ENCODE measurements around the gene ACACA.
"Not testable (repeated sequence)": the region's sequence is repeated elsewhere in the genome, so short reads cannot be mapped to it uniquely, and the experiment has no call there.

Gene ACACA

DNA sequence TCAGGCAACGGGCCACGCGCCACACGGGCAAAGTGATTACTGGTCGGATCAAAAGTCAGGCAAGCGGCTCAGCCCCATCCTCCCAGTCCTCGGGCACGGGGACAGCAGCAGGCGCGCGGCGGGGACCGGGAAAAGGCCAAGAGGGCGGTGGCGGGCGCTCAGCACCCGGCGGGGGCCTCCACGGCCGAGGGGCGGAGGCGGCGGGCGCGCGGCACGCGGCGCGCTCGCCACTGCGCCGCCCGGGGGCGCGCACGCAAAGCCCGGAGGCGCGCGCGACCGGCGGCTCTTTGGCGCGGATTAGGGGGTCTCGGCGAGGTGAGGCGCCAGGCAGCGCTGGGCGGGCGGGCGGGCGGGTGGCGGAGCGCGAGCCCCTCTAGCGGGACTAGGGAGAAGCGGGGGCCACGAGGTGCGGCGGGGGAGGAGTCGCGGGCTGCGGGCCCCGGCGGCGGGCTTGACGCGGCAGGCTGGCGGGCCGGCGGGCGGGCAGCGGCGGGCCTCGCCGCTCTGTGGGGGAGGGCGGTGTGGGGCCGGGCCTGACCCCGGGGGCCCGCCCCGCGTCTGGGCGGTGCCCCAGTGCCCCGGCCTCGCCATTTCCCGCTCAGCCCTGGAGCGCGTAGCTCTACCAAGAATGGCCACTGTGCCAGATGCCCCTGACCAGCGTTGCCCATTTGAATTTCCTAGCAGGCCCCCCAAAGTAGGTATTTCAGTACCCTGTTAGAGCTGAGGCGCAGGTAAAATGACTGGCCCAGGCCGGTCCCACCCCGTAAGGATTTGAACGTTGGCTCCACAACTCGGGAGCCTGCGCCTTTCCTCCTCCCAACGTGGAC is at the start of gene ACACA, which contains the start of gene TADA2A:
Gene ACACA, minus strand, starts transcription at position 202 of the 827 bp plus-strand sequence. CDS start 537 bp downstream, outside the sequence.
Gene TADA2A, plus strand, starts transcription at position 252 of the 827 bp plus-strand sequence. CDS start 4,480 bp downstream, outside the sequence.
- peak; percentile 20 for DNase-seq (ENCODE audit: extremely low read depth, low read depth)
- TF ChIP-seq, protein P1, sequence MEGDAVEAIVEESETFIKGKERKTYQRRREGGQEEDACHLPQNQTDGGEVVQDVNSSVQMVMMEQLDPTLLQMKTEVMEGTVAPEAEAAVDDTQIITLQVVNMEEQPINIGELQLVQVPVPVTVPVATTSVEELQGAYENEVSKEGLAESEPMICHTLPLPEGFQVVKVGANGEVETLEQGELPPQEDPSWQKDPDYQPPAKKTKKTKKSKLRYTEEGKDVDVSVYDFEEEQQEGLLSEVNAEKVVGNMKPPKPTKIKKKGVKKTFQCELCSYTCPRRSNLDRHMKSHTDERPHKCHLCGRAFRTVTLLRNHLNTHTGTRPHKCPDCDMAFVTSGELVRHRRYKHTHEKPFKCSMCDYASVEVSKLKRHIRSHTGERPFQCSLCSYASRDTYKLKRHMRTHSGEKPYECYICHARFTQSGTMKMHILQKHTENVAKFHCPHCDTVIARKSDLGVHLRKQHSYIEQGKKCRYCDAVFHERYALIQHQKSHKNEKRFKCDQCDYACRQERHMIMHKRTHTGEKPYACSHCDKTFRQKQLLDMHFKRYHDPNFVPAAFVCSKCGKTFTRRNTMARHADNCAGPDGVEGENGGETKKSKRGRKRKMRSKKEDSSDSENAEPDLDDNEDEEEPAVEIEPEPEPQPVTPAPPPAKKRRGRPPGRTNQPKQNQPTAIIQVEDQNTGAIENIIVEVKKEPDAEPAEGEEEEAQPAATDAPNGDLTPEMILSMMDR (IDR thresholded peaks at IDR 0.05; ENCODE audit: low read depth, low read length, missing control alignments): no peak

DNA sequence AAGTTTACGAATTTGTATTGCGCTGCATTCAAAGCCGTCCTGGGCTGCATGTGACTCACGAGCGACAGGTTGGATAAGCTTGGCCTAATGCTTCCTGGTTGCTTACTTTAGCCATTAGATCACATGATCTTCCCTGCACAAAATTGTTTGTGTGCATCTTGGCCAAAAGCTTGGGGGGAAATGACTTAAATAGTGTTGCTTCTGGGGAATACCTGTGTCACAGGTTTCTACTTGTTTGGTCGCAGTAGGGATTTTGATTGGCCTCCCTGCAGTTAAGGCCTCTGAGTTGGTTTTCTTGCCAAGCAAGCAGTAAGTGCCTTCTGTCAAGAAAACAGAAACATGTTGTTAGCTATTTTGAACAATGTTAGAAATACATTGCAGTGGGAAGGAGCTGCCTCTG is 43.5 kb upstream of the ACACA start:
- TF ChIP-seq, protein P1 (IDR thresholded peaks at IDR 0.05; ENCODE audit: low read depth, low read length, missing control alignments): no peak
- DNase-seq (ENCODE audit: extremely low read depth, low read depth): no peak
- H3K4me3 ChIP-seq (replicated peaks; ENCODE audit: low read depth, low read length): no peak overlapping the region

More for the DNA sequence above, at the start of gene ACACA, which contains the start of gene TADA2A:
- peak within 1 kb of the TSS; percentile 88 for H3K4me3 ChIP-seq (replicated peaks; ENCODE audit: low read depth, low read length)

GRCh38 chr17:37447641-37448040 is 41.0 kb upstream of the ACACA start:
- H3K4me3 ChIP-seq (replicated peaks; ENCODE audit: low read depth, low read length): no peak overlapping the region
- DNase-seq (ENCODE audit: extremely low read depth, low read depth): no peak
- TF ChIP-seq, protein P1 (IDR thresholded peaks at IDR 0.05; ENCODE audit: low read depth, low read length, missing control alignments): no peak

DNA sequence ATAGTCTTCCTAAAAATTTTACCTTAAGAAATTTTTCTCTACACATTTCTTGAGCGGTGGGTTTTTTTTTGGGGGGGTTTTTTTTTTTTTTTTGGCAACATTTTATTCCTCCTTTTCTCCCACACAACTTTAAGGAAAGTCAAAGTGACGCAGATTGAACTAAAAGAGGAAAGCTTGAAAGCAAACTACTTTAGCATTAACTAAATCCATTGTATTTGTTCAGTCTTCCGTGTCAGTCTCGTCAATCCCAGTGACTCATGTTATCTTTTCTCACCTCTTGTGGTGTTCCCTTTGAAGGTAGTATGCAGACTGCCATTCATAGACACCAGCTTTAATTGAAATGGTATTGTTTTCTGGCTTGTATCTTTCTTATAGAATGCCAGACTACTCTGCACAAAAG is 39.4 kb upstream of the ACACA start:
- DNase-seq (ENCODE audit: extremely low read depth, low read depth): no peak
- TF ChIP-seq, protein P1 (IDR thresholded peaks at IDR 0.05; ENCODE audit: low read depth, low read length, missing control alignments): no peak
- H3K4me3 ChIP-seq (replicated peaks; ENCODE audit: low read depth, low read length): no peak overlapping the region

GRCh38 chr17:37441369-37442014 is 34.9 kb upstream of the ACACA start:
- H3K4me3 ChIP-seq (replicated peaks; ENCODE audit: low read depth, low read length); DNase-seq (ENCODE audit: extremely low read depth, low read depth): not testable (repeated sequence)

GRCh38 chr17:37440424-37440823 is 33.8 kb upstream of the ACACA start:
- TF ChIP-seq, protein P1 (IDR thresholded peaks at IDR 0.05; ENCODE audit: low read depth, low read length, missing control alignments): no peak
- no peak overlapping the region for H3K4me3 ChIP-seq (replicated peaks; ENCODE audit: low read depth, low read length)
- no peak for DNase-seq (ENCODE audit: extremely low read depth, low read depth)

GRCh38 chr17:37438141-37438540 is 31.5 kb upstream of the ACACA start:
- no peak overlapping the region for H3K4me3 ChIP-seq (replicated peaks; ENCODE audit: low read depth, low read length)
- TF ChIP-seq, protein P1 (IDR thresholded peaks at IDR 0.05; ENCODE audit: low read depth, low read length, missing control alignments): peak; percentile 30
- no peak for DNase-seq (ENCODE audit: extremely low read depth, low read depth)
